M059J (cell line): Measurements from ENCODE around the gene AFMID. TPM values are rescaled to one million over a fixed set of nuclear protein-coding genes. Genes with fewer than 3 reads are reported as not detected.
"Not testable (repeated sequence)": the region's sequence is repeated elsewhere in the genome, so short reads cannot be mapped to it uniquely, and the experiment has no call there.

Experiments
- DNase-seq: peaks from one replicate; pipeline ENCODE4 v3.0.0-alpha.2; 2012; ENCODE audit warnings: low read depth
- total RNA-seq: library from RNA; depleted of rRNA; stranded (reverse); fragments of >200 nt; shearing (Covaris generic); gene quantifications from 2 replicates; pipeline ENCODE4 v1.2.3, GENCODE V29; 2014

AFMID gene
- total RNA-seq, 1 experiment from 2014 or later = 9.7 TPM

GRCh38 chr17:78238823-78239488 is 51.8 kb downstream of the AFMID start:
- no peak for DNase-seq

GRCh38 chr17:78239489-78239931 is 52.3 kb downstream of the AFMID start:
- DNase-seq = no peak

DNA sequence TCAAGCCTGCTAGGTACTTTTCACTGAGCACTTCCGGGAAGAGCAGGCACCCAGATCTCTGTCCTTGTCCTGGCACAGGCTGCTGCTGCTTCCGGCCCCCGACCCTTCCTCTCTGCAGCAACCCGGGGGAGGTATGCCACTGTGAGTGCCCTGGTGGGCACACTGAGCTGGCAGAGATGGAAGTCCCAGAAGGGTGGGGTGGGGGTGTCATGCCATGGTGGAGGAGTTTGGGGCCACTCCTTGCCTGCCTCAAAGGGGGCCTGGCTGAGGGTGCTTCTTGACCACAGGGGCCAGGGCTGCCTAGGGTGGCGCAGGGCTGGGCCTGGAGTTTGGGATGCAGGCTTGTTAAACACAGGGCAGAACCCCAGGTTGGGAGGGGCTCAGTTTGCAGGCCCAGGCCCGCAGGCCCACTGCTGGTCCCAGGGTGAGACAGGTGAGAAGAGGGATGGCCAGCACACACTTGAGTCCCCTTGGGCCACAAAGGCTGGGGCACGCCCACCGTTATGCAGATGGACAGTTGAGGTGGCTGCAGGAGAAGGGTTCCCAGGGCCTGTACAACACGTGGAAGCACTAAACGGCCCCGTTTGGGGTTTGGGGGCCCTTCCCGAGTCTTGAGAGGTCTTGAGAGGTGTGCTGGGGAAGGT is 53.0 kb downstream of the AFMID start:
- no peak for DNase-seq

DNA sequence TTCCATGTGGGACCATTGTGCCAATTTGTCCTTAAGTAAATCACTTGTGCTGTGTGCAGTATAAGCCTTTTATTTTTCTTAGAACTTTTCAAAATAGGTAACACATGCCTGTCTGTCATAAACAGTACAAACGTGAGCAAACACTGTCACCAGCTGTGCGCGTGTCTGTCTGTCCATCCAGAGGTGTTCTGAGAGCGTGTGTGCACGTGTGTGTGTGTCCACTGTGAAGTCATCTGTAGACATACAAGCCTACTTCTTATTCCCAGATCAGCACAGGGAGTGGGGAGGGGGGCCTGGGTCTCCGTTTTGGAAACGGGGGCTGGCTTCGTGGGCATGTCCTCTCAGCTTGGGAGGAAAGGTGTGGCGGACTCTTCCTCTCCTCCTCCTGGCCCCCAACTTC is 53.7 kb downstream of the AFMID start:
- DNase-seq = no peak

- peak; percentile 52 for DNase-seq
These were observed 54.3 kb downstream of the AFMID start for GRCh38 chr17:78241277-78242023.

GRCh38 chr17:78242024-78242742 is 55.0 kb downstream of the AFMID start:
- peak; percentile 64 for DNase-seq

GRCh38 chr17:78247304-78247703 is 60.1 kb downstream of the AFMID start:
- no peak for DNase-seq

GRCh38 chr17:78248051-78248914 is 61.1 kb downstream of the AFMID start:
- DNase-seq = no peak

DNA sequence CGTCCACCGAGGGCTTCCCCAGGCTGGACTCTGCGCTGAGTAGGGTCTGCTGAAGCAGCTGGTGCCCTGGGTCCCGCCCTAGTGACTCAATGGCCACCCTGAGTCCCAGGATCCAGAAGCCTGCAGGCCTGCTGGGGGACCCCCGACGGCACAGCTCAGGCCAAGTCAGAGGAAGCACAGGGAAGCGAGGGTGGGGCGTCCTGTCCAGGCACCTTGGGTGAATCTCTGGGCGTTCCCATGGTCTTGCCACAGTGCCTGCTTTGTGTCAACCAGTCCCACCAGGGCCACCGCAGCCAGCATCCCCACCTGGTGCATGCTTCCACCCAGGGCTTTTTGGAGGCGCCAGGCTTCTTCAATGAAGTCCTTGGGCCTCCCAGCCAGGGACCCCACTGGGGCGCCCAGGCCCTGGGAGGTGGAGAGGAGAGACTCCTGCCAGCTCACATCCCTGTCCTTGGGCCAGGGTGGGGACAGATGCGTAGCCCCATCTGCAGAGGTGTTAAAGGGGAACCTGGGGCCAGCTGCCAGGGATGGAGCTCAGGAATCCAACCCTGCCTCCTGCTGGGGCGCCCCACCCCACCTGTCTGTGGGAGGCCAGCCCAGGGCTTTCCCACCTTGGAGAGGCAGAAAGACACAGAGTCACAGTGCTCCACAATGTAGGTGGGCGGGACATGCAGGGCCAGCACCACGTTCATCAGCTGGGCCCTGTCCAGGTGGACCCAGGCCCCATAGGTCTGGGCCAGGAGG is 62.1 kb downstream of the AFMID start:
- DNase-seq = no peak

DNA sequence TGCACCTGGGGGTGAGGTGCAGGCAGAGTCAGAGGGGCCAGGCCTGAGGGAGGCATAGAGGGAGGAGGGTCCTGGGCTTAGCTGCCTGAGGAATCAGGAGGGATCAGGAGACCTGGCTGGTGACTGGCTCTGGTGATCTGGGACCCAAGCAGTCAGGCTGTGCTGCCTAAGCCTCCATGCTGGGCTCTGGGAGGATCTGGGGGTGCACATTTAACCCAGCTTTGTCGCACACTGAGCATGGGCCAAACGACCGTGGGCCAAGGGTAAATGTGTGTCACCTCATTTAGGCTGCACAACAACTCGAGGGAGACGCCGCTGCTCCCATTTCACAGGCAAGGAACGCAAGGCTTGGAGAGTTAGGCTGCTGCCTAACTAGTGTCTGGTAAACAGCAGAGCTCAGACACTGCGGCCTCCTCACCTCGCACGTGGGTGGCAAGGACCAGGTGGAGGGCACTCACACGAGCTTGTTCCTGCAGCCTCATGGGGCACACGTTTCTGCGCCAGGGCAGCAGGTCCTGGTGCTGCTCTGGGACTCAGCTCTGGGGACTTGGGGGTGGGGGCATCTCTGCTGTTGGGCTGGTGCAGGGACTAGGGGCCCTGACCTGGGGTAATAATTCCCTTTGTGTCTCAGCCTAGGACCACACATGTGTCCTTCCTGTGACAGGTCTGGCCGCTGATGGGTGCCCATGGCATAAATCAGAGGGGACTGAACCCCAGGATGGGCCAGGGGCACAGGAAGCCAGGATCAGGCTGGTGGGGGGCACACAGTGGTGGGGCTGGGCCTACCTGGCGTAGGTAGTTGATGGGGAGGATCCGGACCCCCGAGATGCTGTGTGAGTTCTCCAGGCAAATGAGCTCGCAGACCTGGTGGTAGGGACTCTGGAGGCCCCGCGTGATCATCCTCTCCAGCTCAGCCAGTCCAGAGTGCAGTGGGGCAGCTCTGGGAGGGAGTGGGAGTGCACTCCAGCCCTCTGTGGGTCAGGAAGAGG is 63.0 kb downstream of the AFMID start:
- no peak for DNase-seq

DNA sequence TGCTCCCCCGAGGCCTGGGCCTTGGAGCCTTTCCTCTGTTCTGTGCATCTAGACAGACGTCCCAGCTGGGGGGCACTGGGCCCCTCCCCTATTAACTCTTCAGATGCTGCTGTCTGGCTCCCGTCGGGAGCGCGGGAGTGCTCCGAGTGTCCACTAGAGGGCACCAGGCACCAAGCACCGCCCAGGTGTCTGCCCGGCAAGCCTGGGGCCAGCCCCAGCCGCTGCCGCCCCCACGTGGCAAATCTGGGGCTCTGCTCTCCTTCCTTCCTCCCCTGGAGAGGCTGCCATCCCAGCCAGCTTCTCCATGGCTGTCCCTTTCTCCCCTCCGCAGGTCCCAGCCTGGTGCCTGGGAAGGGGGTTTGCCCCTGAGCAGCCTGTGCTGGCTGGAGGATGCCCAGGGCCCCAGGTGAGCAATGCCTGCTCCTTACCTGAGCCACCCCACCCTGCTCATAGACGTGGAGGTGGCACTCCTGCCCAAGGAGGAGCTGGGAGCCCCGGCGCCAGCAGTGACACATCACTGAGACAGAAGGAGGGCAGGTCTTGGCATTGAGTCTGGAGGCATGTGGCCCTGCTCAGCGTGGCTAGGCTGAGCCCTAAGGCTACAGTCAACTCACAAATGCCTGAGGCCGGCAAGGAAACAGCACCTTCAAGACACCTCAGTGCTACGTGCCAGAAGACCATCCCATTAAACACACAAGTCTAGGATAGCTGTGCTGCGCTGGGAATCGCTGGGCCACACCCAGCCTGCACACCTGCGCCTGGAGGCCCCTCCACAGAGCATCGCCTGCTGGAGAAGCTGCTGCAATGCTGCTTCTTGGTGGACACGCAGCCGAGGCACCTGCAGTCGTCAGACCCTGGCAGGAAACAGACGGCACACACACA is 64.0 kb downstream of the AFMID start:
- peak; percentile 78 for DNase-seq

DNA sequence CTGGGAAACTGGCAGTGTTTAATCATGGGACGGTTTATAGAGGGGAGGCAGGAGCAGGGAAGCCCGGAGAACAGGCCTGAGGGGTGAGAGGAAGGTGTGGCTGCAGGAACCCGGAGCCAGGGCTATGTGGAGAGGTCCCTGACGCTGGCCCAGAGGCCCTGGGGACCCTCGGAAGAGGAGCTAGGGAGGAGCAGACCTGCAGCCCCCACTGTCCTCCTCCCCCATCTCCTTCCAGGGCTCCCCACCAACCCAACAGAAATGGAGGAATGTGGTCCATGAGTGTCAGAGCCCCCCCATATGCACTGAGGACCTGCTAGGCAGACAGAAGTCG is 64.6 kb downstream of the AFMID start:
- DNase-seq = no peak

DNA sequence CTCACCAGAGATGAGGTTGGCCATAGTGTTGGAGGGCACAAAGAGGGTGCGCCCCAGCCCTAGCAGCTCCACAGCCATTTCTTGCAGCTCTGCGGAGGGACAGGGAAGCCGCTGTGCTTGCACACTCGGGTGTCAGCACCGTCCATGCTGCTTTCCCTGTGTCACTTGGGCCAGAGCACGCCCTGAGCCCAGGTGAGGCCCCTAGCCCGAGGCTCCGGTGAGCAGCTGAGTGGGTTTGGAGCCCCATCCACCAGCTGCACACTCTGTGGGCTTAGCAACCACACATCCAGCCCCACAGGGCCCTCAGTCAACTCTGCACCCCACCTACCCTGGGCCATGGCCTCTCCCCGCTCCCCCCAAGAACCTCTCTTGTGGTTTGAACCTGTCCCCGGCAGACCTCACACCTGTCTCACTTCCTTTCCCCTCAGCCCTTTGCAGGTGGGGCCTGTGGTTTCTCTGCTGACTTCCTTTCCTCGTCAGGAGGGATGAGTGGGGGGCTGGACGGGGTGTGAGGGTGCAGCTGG is 65.0 kb downstream of the AFMID start:
- DNase-seq = no peak

- DNase-seq = no peak
These were observed 65.8 kb downstream of the AFMID start for GRCh38 chr17:78252701-78253635.

DNA sequence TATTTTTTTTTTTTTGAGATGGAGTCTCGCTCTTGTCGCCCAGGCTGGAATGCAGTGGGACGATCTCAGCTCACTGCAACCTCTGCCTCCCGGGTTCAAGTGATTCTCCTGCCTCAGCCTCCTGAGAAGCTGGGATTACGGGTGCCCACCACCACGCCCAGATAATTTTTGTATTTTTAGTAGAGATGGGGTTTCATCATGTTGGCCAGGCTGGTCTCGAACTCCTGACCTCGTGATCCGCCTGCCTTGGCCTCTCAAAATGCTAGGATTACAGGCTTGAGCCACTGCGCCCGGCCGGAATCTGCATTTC is 66.4 kb downstream of the AFMID start:
- DNase-seq = not testable (repeated sequence)

DNA sequence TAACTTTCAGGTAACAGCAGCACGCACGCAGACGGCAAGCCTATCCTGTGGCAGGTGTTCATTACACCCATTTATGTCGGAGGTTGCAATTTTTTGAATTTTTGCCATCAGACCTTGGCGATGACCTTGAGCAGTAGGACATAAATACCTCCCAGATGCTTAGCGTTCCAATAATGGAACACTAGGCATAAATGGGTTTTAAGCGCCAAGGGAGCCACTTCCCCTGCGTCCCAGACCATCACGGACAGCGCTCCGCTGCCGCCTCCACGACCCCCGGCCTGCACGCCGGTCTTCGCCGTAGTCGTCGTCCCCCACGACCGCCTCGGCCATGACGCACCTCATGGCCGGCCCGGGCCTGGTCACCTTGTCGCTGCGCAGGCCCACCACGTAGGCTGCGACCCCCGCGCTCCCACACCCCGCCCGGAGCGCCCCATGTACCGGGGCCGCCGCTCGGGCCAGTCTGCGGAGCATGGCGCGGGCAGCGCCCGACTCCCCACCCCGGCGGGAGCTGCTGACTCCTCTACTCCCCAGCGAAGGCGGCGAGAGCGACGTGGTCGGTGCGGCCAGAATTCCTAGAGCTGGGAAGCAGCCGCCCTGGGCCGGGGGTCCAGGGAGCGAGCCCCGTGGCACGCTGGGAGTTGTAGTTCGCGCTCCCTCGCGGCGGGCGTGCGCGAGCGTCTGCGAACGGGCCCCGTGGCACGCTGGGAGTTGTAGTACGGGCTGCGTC is 66.9 kb downstream of the AFMID start:
- peak; percentile 72 for DNase-seq
